ENCODE data around the gene PDAP1.
"Not testable (repeated sequence)": the region's sequence is repeated elsewhere in the genome, so short reads cannot be mapped to it uniquely, and the experiment has no call there.

Gene PDAP1

GRCh38 chr7:99424932-99425730, 16.7 kb upstream of the PDAP1 start:
- DNase-seq (ENCODE audit: extremely low read depth in 1 of 2, low read depth in 1 of 2), result no peak

GRCh38 chr7:99422625-99423024, 14.2 kb upstream of the PDAP1 start:
- no peak for DNase-seq (ENCODE audit: extremely low read depth in 1 of 2, low read depth in 1 of 2)

GRCh38 chr7:99422186-99422585, 13.8 kb upstream of the PDAP1 start:
- DNase-seq (ENCODE audit: extremely low read depth in 1 of 2, low read depth in 1 of 2), result no peak

GRCh38 chr7:99420986-99421385, 12.6 kb upstream of the PDAP1 start:
- no peak for DNase-seq (ENCODE audit: extremely low read depth in 1 of 2, low read depth in 1 of 2)

GRCh38 chr7:99420213-99420612, 11.8 kb upstream of the PDAP1 start:
- DNase-seq (ENCODE audit: extremely low read depth in 1 of 2, low read depth in 1 of 2), result no peak

- DNase-seq (ENCODE audit: extremely low read depth in 1 of 2, low read depth in 1 of 2), result no peak
Observed at GRCh38 chr7:99419323-99420021, 11.1 kb upstream of the PDAP1 start.

DNA sequence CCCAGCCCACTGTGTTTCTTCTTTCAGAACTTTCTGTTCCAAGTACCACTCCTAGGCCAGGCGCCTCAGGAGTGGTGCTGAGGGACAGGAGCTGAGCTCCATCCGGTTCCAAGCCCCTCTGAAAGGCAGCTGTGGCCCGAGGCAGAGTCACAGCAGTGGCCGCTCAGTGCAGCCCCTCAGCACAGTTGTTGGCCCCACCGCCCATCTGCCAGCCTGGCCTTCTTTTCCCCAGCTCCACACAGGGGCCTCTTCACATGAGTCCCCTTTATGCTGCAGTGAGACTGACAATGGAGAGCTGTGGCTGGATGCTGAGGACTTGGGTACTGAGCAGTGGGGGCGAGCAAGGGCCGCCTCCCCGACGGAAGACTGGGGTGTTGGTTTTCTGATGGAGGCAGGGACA, 9.9 kb upstream of the PDAP1 start:
- no peak for DNase-seq (ENCODE audit: extremely low read depth in 1 of 2, low read depth in 1 of 2)

DNA sequence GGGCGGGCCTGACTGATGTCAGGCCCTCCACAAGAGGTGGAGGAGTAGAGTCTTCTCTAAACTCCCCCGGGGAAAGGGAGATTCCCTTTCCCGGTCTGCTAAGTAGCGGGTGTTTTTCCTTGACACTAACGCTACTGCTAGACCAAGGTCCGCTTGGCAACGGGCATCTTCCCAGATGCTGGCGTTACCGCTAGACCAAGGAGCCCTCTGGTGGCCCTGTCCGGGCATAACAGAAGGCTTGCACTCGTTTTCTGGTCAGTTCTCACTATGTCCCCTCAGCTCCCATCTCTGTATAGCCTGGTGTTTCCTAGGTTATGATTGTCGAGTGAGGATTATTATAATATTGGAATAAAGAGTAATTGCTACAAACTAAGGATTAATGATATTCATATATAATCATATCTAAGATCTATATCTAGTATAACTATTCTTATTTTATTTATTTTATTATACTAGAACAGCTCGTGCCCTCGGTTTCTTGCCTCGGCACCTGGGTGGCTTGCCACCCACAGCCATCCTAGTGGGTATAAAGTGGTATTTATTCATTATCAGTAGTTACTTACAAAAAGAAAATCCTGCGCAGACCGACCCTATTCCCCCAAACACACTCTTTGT, 7.2 kb upstream of the PDAP1 start:
- not testable (repeated sequence) for DNase-seq (ENCODE audit: extremely low read depth in 1 of 2, low read depth in 1 of 2)

DNA sequence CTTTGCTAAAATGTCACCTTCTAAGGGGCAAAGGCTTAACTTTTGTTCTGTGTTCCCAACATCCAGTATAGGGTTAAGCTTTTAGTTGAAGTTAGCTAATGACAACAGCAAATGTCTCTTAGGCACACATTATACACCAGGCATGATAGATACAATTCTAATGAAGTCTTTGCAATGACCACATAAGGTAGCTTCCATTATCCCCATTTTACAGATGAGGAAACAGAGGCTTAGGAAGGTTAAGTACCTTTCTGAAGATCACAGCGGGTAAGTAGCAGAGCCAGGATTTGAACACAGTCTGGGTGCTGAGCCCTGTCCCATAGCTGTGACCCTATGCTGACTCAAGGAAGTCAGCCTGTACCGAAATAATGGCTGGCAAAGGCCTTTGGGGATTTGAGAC, 2.2 kb upstream of the PDAP1 start:
- no peak for DNase-seq (ENCODE audit: extremely low read depth in 1 of 2, low read depth in 1 of 2)

- DNase-seq (ENCODE audit: extremely low read depth in 1 of 2, low read depth in 1 of 2), result no peak
Observed at GRCh38 chr7:99409806-99410205, 1.4 kb upstream of the PDAP1 start.

GRCh38 chr7:99409192-99409572, 785 bp upstream of the PDAP1 start:
- no peak for DNase-seq (ENCODE audit: extremely low read depth in 1 of 2, low read depth in 1 of 2)

GRCh38 chr7:99407872-99408378, 472 bp downstream of the PDAP1 start:
- DNase-seq (ENCODE audit: extremely low read depth in 1 of 2, low read depth in 1 of 2), result peak in 1 of 2 donors; percentile 12

- DNase-seq (ENCODE audit: extremely low read depth in 1 of 2, low read depth in 1 of 2), result no peak
Observed at GRCh38 chr7:99406557-99406956, 1.8 kb downstream of the PDAP1 start.

- no peak for DNase-seq (ENCODE audit: extremely low read depth in 1 of 2, low read depth in 1 of 2)
Observed at GRCh38 chr7:99404977-99405320, 3.4 kb downstream of the PDAP1 start.

DNA sequence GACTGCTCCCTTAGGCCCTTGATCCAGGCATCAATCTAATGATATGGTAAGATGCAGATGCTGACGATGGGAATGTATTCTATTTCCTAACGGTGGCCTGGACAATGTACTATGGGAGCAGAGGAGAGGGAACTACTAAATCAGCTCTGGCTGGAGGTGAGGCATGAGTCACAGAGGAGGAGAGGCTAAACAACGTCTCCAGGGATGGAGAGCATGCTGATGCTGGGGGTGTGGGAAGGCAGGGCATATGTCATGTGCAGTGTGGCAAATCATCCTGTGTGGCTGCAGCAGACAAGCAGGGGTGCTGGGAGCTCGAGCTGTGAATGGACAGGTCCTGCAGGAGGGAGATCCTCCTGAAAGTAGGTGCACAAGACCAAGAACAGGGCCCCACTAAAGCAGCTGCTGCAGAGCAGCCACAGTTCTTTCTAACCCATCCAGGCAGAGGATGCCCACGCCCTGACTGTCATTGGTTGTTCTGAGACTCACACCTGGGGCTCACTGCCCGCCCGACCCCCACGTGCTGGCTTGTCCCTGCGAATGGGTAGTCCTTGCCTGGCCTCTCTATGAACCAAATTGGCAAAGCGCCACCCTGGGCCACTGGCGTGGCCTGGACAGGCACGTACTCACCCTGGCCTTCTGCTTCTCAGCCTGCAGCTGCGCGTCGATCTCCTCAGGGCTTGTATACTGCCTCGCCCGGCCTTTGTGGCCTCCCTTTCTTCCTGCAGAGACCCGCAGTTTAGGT, 4.0 kb downstream of the PDAP1 start:
- DNase-seq (ENCODE audit: extremely low read depth in 1 of 2, low read depth in 1 of 2), result no peak

- DNase-seq (ENCODE audit: extremely low read depth in 1 of 2, low read depth in 1 of 2), result no peak
Observed at GRCh38 chr7:99403764-99404163, 4.6 kb downstream of the PDAP1 start.

GRCh38 chr7:99402854-99403253, 5.5 kb downstream of the PDAP1 start:
- no peak for DNase-seq (ENCODE audit: extremely low read depth in 1 of 2, low read depth in 1 of 2)

- DNase-seq (ENCODE audit: extremely low read depth in 1 of 2, low read depth in 1 of 2), result no peak
Observed at GRCh38 chr7:99399597-99399996, 8.8 kb downstream of the PDAP1 start.

- DNase-seq (ENCODE audit: extremely low read depth in 1 of 2, low read depth in 1 of 2), result no peak
Observed at GRCh38 chr7:99398891-99399445, 9.4 kb downstream of the PDAP1 start.

DNA sequence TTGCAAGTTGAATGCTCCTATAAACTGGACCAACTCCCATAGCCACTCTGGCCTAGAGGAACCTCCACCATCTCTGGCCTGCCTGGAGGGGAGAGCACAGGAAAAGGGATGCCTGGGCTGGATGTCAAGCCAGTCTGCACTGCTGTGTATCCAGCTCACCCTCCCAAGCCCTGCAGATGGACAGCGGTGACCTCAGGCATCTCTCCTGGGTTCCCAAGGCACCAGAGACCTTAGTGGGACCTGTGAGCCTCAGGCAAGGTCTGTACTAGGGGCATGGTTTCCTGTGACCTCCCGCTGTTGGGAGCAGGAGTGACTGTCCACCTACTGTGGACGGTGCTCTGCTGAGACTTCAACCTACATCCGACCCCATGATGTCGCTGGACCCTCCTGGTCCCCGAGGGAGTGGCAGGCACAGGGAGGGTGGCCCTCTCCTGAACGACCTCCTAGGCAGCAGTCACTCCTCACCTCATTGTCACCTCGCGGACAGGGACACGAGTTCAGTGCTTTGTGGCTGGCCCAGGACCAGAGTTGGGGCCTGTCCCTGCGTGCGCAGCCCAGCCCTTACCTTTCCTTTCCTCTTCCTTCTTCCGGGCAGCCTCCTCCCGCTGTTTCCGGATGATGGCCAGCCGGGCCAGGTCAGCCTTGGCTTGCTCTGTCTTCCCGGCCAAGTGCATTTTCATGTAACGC, 11.0 kb downstream of the PDAP1 start:
- no peak for DNase-seq (ENCODE audit: extremely low read depth in 1 of 2, low read depth in 1 of 2)

Data from activated CD8-positive, alpha-beta memory T cell treated with anti-CD3 and anti-CD28 coated beads for 1 hour (primary cell).